CD4-positive, alpha-beta T cell treated with Interleukin-6 at 100 ng/mL for 8 hours (primary cell): Measurements from ENCODE around the gene MICAL1.

ENCODE experiments used
- DNase-seq: peaks from one replicate; pipeline ENCODE4 v3.0.0-alpha.2; 2020; ENCODE audit warnings: mixed read lengths, low spot score

The MICAL1 gene

DNA sequence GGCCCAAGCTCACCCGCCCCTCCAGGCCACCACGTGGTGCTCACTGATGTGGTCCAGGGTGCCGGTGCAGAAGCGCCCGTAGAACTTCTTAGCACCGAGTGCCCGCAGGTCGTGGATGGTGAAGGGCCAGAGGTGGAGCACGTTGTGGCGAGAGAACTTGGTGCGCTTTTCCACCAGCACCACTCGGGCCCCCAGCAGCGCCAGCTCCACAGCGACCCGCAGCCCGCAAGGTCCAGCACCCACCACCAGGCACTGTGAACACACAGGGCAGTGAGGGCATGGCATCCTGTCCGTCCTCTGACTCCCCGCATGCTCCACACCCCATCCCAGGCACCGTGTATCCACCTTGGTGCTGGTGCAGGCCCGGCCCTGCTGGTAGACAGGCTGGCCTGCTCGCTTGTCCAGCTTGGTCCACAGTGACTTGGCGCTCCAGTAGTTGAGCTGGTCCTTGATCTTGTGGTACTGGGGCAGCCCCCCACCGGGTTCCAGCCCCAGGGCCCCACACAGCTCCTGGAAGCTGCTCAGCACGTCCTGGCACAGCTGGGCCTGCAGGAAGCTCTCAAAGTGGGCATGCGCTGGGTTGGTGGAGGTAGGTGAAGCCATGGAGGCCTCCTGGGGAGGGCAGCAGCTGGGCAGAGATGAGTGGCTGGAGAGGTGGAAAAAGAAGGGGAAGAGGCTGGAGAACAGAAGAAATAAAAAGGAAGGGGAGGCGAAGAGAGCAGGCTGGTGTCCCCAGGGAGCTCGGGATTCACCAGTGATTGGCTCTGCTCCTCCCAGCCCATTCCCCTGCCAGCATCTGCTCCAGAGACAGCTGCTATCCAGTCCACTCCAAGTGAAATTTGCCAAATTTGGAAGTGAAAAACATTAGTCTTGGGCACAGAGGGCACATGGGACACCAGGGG lies 1.7 kb downstream of the MICAL1 start:
- no peak for DNase-seq

DNA sequence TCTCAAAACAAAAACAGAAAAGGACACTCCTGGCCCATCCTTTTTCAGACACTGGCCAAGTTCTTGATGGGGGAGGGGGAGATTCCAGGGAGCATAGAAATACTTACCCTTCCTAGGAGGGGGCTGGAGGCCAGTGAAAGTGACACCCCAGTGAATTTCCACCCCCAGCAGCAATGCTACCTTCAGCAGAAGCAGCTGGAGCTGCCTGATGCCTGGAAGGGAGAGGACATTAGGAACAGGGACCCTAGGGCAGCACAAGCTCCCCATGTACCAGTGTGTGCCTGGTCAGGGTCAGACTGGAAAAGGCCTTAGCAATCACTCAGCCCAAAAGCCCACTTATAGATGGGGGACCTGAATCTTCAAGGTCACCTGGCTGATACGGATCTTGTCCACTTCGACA lies 2.4 kb downstream of the MICAL1 start:
- DNase-seq = no peak

DNA sequence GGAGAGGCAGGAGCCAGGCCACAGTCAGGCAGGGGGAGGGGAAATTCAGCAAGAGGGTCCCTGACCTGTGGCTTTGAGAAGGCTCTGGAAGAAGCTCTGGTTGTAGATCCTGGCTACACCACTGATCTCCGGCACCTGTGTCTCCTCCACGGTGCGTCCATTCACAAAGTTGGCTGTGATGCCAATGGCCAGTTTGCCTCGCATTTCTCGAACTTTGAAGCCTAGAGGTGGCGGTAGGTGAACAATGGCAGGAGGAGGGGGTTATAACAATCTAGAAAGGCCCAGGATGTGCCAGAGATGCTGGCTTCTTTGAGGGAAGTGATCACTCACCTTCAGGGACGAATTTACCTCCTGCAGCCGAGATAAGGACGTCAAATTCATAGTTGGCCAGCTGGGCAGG lies 3.4 kb downstream of the MICAL1 start:
- no peak for DNase-seq

DNA sequence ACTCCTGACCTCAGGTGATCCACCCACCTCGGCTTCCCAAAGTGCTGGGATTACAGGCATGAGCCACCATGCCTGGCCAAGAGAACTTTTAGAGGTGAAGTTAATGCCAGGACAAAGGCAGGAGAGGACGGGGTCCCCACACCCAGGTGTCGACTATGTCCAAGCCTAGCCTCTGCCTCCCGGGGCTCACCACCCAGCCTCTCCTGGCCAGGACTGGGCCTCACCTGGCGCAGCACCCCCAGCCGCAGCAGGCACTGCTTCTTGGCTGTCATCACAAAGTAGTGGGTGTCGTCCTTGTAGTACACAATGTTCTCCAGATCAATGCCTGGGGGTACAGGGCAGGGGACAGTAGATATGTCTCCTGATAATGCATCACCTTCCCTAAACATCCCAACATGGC lies 4.2 kb downstream of the MICAL1 start:
- DNase-seq = no peak

DNA sequence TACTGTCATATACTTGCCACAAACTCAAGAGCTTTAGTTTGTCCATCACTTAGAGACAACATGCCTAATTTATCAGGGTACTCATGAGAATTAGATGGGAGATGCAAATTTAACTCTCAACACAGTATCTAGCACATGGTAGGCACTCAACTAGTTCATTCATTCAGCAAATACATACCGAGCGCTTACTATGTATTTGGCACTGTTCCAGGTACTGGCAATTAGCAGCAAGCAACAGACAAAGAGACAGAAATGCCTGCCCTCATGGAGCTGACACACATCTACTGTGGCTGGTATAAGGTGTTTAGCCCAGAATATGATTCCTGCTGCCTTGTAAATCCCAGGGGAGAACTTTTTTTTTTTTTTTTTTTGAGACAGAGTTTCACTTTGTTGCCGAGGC lies 4.8 kb downstream of the MICAL1 start:
- DNase-seq = no peak

DNA sequence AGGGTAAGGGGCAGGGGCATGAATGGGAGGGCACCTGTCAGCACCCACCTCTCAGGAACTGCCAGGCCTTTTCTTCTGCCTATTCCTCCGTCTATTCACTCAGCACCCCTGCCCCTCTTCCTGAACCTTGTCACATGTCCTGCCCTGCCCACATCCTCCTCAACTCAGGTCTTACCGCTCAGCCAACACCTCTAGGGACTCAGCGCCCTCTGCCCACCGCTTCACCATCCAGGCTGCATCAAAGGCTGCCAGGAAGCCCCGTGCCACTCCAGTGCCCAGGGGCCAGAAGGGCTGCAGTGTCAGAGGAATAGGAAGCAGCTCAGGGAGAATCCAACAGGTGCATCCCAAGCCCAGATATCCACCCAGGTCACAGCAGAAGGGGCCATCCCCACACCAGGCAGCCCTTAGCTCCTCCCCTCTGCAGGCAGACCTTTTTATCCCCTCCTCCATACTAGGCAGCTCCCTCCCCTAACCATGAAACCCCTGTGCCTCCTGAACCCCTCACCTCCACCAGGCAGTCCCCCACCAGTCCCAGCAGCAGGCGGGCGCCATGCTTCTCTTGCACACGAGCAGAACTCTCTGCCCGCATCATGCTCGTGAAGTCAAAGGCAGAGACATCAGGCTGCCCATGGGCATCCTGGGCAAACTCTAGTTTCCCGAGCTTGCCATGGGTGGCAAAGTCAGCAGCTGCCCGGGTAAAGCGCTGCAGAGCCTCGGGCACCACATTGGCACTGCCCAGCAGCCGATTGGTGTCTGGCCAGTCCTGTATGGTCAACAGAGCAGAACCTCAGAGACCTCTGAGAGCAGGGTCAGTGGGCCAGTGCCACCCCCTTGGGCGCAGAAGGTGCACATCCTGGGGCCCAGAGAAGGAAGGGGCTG lies 5.5 kb downstream of the MICAL1 start:
- DNase-seq = peak; percentile 53

DNA sequence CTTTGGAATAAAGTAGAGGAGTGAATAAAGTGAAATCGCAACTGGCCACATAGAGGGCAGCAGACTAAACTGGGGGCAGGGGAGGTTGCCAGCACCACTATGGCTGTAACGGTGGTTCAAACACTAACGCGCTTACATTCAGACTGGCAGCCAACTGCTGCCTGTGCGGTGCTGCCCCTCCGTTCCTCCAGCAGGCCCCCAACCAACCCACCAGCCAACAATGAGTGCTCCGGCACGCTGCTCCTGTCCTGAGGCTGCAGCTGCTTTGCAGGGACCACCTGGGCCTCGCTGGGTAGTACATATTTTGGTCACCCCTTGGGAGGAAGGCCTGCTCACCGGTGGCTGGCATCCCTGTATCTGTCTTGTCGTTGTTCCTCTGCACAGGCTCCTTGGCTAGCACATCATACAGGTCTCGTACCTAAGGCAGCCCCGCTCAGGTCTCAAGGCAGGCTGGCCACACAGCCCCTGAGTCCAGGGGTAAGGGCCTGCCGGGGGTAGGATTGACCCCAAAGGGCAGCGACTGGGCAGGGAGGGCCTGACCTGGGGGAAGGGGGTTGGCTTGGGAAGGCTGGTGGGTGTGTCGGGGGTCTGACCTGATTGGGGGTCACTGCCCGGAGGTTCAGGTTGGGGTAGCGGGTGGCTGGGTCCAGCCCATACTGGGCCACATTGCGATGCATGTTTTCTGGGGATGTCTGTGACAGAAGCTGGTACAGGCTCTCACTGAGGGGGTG lies 6.3 kb downstream of the MICAL1 start:
- no peak for DNase-seq

DNA sequence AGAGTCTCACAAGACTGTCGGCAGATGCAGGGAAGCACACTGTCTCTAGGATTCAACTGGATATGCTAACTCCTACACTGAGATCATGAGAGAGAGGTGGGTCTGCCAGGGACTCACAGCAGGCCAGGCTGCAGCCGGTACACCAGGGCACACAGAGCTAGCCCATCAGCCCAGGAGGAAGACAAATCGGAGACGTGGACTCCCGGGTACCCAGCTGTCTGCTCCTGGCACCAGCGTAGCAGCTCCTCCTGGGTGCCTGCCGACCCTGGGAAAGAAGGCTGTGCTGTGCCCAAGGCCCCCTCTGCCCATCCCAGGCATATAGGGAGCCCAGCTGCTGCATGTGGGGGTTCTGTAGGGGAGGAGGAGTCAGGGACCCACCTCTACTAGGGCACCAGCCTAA lies 7.0 kb downstream of the MICAL1 start:
- DNase-seq = no peak

DNA sequence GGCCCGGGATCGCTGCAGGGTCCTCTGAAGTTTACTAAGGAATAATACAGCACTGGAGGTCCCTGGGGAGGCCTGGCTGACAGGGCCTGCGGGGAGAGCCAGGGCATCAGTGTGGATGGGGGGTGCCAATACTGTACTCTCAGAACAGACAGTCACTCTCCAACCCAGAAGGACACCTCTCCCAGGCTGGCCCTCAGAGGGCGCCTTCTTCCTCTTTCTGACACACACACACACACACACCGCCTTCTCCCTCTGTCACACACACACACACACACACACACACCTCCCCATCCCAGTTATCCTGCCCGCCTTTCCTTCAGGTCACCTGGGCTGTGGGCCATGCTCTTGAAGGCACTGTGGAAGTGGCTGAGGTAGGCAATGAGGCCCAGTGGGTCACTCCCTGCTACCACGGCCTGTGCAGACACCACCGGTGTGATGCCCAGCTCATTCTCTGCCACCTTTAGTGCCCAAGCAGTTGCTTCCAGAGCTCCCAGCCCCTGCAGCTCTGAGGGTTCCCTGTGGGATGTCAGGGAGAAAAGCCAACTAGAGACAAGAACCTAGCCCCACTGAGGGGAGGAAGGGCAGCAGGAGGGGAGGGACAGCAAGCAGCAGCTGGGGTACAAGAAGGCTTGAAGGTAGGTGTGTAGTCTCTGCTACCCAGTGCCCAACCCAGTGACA lies 7.6 kb downstream of the MICAL1 start:
- DNase-seq = no peak

DNA sequence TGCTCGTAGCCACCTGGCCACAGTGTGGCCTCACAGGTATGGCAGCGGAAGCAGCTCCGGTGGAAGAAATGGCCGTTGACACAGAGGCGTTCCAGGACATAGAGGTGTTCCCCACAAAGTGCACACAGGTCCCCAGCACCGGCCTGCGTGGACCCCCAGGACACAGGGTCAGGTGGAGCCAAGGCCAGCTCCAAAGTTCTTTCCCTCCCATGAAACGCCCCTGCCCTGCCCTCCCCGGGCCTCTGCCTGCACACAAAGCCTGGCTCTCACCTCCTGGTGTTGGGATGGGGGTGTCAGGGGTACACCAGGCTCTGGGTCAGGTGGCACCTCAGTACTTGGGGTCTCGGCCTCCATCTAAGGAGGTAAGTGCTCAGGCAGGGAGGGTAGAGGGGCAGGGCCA lies 8.5 kb downstream of the MICAL1 start:
- no peak for DNase-seq

DNA sequence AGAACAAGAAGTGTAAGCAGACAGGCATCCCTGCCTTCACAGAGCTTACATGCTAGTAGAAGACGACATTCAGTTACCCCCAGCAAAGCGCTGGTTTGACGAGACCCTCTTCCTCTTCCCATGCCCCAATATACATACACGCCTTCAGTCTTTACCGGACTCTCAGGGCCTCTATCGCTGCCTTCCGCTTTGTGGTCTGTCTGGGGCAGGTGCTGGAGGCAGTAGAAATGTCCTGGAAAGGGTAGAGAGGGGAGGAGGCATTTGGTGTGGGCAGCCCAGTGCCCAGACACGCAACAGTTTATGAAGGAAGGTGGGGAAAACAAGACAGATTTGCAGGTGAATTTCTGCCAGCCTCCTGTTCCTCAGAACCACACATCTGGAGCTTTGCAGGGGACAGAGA lies 9.0 kb downstream of the MICAL1 start:
- no peak for DNase-seq

DNA sequence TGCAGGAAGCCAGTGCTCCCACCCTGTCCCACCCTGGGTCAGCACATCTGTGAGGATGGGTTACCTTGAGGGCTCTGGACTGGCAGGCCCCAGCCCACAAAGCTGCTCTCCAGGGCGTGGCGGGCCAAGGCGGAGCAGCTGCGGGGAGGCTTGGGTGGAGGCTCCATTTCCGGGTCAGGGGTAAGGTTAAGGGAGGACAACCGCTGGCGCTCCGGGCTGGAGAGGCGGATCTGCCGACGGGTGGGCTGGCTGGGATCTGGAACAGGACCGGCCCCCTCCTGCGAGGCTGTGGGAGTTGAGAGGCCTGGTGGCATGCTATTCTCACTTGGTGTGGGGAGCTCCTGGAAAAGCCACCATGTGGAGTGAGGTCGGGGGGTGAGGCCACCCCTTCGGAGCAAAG lies 9.5 kb downstream of the MICAL1 start:
- no peak for DNase-seq

DNA sequence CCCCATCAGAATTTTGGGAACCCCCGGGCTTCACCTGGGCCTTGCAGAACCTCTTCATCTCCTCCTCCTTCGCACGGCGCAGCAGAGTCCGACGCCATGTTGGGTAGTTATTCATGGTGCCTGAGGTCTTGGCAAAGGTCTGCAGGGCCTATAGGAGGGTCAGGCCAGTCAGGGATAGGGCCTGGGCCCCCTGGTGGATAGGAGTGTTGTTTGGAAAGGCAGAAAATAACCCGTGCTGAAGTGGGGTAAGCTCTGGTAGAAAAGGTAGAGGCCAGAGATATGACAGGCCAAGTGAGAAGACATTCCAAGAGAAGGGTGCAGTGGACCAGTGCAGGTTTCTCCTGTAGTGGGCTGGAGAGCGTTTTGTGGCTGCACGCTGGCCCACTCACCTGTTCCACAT lies 10.2 kb downstream of the MICAL1 start:
- DNase-seq = no peak

DNA sequence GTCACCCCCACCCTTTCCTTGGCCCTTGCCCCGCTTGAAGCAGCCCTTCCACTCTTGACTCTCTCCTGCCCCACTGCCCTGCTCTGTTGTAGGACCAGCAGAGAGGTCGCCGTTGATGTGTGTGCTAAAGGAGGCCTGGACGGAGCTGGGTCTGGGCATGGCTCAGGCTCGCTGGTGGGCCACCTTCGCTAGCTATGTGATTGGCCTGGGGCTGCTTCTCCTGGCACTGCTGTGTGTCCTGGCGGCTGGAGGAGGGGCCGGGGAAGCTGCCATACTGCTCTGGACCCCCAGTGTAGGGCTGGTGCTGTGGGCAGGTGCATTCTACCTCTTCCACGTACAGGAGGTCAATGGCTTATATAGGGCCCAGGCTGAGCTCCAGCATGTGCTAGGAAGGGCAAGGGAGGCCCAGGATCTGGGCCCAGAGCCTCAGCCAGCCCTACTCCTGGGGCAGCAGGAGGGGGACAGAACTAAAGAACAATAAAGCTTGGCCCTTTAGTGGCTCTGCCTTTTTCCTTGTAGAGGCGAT lies 12.1 kb downstream of the MICAL1 start:
- DNase-seq = no peak

DNA sequence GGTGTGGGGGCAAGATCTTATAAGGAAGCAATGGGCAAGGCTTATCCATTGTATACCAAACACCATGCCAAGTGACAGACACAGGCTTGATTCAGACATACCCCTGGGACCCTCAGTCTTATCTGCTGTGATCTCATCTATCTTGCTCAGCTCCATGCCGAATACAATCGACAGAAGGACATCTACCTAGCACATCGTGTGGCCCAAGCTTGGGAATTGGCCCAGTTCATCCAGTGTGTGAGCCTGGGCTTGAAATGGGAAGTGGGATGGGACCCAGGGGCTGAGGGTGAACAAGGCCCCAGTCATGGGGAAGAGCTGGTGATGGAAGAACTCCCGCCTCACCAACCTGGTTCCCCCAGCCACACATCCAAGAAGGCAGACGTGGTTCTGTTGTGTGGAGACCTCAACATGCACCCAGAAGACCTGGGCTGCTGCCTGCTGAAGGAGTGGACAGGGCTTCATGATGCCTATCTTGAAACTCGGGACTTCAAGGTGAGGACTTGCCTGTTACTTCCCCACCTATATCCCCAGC lies 13.1 kb downstream of the MICAL1 start:
- DNase-seq = no peak

DNA sequence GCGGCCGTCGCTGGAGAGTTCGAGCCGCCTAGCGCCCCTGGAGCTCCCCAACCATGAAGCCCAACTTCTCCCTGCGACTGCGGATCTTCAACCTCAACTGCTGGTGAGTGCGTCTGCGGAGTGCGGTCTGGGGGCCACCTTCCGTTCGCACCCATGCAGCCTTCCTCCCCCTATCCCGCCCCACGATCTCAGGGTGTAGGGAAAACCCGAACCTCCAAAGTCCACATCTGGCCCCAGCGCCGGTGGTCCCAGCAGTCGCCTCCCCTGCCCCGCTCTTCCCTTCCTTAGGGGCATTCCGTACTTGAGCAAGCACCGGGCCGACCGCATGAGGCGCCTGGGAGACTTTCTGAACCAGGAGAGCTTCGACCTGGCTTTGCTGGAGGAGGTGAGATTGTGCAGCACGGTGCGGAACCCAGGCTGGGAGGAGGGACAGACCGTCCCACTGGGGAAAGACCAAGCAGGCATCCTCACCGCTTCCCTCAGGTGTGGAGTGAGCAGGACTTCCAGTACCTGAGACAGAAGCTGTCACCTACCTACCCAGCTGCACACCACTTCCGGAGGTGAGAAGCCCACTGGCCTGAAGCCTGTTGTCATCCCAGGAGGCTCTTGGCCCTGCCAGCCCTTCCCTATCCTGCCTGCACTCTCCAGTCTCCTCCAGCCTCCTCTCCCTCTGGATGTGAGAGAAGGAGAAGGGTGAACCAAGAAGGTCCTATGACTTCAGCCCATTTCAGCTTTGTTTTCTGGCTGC lies 14.3 kb downstream of the MICAL1 start:
- peak; percentile 29 for DNase-seq

DNA sequence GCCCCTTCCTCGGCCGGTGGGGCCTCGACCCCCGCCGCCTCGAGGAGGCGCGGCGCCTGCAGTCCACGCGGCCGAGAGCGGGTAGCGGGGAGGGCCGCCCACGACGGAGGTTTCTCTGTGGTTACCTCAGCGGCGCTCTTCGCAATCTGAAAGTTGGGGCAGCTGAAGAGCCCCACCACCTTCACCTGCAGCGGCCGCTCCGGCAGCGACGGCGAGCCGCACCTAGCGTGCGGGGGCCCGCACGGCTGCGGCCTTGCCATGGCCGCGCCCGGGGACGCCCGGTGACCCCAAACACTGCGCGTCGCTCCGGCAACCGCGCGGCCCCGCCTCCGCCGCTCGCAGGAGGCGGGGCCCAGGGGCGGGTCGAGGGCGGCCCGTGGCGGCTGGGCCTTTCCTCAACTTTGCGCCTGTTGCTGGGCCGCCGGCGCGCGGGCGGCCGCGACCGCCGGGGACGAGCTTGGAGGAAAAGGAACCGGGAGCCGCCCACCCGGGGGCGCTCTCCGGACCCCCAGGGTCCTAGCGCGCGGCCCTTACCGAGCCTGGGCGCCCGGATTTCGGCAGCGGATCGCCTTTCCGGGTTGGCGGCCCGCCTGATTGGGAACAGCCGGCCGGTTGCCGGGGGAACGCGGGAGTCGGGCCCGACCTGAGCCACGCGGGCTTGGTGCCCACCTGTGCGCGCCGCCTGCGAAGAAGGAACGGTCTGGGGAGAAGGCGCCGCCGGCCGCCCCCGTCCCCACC lies 15.1 kb downstream of the MICAL1 start, which contains the start of the genes PPIL6 and SMPD2:
Gene PPIL6, minus strand, starts transcription at position 298 of the 738 bp plus-strand sequence. Its CDS starts 38 bp downstream, at position 260.
Gene SMPD2, plus strand, starts transcription at position 394 of the 738 bp plus-strand sequence. CDS start 398 bp downstream, outside the sequence.
- DNase-seq = peak; percentile 75

DNA sequence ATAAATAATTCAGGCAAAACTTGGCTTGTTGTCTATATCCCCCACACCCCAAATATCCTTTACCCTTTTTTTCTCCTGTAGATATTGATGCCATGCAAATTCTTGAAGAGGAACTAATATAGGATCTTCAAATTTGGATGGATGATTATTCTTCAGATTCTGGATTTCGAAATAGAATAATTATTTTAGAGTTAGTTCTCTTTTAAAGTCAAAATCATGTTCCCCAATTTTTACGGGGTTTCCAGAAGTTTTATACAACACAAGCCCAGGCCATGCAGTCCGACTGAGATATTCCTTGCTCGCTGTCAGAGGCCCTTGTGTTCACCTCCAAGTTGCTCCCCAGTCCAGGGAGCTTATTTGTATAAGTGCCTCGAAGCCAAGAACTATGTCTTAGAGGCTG lies 19.5 kb downstream of the MICAL1 start:
- DNase-seq = no peak

DNA sequence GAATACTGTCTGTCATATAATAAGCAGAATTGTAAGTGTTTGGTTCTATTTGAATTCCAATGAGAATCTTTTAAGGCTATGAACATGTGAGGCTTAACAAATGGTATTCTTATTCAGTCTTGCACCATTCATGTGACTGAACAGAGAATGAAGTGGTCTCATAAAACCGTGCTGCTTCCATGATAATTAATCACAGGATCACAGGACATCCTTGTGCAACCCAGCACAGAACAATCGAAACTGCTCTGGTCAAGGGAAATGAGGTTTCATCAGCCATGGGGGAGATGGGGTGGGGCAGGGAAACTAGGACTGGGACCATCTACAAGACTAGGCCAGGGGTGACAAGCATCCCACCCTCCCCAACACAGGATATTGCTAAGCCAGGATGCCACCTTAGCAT lies 21.1 kb downstream of the MICAL1 start:
- DNase-seq = no peak

DNA sequence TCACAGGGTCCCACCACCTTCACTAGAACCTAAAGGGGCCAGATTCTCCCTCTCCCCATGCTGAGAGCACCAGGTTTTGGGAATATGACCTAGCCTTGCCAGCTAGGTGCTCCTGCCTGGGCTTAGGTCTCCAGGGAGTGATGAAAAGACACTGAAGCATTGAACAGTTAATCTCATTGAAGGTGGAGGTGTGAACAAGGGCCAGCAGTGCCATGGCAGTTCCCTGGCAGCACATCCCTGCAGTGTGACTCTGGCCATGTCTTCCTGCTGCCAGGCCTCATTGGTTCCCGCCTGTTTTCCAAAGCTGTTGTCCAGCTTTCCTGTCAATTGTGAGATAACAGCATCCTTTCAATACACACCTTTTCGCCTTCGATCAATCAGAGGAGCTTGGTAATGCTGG lies 26.1 kb downstream of the MICAL1 start:
- no peak for DNase-seq
